ENCODE measurements around the gene PELI2.

The PELI2 gene

DNA sequence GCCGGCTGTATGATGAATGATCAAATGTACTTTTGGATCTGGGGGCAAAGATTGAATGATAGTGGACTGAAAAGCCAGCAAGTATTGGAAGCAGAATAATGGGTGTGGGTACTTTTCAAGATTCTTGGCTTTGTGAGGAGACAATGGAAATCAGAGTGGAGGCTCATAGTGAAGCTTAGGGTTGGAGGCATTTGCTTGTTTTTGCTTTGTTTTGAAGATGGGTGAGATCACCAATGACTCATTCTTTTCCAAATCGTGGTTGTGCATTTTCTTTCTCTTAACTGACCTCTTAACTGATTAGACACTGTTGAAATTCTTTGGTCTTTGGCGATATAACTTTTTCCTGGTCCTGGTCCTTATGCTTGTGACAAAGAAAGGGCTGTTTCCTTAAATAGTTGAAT is 54.4 kb downstream of the PELI2 start:
- no peak for DNase-seq (ENCODE audit: low read depth in 2 of 2)

- DNase-seq (ENCODE audit: low read depth in 2 of 2), result no peak
These were observed 55.2 kb downstream of the PELI2 start for GRCh38 chr14:56173365-56173922.

- no peak for DNase-seq (ENCODE audit: low read depth in 2 of 2)
These were observed 57.6 kb downstream of the PELI2 start for GRCh38 chr14:56175773-56176172.

DNA sequence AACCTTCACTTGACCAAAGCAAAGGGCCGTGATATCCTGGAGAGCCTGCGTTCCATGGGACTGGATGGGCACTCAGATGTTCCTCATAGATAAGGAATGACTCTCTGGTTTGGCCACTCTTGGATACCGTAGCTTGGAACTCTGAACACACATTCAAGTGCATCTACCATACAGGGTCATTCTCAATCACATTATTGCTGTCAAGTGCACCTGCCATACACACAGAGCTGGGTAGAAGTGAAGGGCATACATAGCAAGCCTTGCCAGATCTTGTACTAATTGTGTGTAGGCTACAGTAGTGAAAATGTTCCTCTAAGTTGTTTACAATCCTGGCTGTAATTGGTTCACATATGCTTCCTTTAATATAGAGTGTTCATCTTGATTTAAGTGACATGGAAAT is 58.3 kb downstream of the PELI2 start:
- no peak for DNase-seq (ENCODE audit: low read depth in 2 of 2)

DNA sequence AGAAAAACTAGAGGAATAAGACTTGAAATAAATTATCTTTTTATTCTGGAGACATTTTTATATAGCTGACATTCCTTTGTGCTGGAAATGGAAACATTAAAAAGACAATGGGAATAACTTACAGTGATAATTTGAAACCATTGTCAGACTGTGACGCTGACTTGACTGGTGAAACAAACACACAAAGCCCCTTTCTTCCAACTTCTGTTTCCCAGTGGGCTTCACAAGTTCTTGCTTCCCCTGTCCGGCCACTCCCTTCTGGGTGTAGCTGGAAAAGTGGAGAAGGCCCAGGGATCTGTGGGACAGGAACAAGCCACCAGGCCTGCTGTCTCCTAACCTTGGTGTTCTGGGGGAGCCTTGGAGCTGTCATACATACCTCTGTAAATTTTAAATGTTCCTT is 58.8 kb downstream of the PELI2 start:
- DNase-seq (ENCODE audit: low read depth in 2 of 2), result no peak

DNA sequence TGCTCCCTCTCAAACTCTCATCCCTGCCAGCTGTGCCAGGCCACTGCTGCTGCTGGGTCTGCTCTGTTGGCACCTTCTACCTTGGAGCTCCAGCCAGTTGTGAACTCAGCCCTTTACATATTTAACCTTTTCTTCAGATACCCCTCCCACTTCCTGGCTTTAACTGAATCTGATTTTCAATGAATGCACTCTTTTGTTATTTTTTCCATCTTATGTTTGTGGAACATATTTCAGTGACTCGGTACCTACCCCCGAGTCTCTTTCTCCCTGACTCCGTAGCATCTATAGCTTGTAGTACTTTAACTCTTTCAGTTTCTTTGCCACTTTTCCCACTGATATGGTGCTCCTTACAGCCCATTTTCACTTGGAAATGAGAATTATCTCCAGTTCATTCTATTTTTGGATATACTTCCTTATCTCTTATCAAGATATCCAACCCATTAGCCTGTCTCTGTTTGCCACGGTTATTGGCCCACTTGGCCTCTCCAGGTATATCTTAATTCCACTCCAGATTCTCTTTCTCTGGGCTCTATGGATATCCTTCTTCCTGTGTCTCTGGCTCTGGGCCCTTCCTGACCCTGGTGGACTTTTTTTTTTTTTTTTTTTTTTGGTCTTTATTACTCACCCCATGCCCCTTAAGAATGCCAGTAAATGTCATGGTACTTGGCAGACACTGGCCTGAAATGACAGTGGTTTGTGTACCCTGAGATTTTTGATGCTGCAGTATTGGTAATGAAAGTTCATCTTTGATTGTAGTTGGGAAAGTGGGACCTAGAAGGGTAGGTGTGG is 62.7 kb downstream of the PELI2 start:
- no peak for DNase-seq (ENCODE audit: low read depth in 2 of 2)

- no peak for DNase-seq (ENCODE audit: low read depth in 2 of 2)
These were observed 63.5 kb downstream of the PELI2 start for GRCh38 chr14:56181681-56182085.

DNA sequence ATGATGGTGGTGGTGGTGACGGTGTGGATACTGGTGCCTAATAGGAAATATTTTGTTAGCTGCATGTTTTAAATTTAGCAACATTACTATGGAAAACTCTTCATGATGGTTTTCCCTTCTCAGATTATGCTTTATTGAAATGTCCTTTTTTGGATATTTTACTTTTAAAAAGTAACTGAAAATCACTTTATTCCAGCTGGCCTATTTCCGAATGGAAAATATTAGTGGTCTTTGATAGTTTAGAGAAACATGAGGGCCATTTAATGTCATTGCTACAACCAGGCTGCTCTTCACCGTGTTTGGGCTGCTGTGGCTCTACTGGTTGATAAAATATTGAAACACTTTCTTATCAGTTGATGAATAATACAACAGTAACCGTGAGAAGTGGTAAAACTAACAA is 64.2 kb downstream of the PELI2 start:
- DNase-seq (ENCODE audit: low read depth in 2 of 2), result no peak

GRCh38 chr14:56183631-56184157 is 65.5 kb downstream of the PELI2 start:
- DNase-seq (ENCODE audit: low read depth in 2 of 2), result no peak

DNA sequence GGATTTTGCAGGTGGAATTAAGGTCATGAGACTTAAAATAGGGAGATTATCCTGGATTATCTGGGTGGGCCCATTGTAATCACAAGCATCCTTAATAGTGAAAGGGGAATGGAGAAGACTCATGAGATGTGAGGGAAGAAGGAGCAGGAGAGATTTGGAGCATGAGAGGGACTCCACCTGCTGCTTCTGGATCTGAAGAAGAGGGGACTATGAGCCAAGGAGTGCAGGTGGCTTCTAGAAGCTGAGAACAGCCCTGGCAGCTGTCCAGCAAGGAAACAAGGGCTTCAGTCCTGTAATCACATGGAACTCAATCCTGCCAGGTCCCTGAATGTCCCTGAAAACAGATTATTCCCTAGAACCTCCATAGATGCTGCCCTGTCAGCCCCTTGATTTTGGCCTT is 67.8 kb downstream of the PELI2 start:
- DNase-seq (ENCODE audit: low read depth in 2 of 2), result no peak

GRCh38 chr14:56187736-56188135 is 69.5 kb downstream of the PELI2 start:
- DNase-seq (ENCODE audit: low read depth in 2 of 2), result no peak

- no peak for DNase-seq (ENCODE audit: low read depth in 2 of 2)
These were observed 71.1 kb downstream of the PELI2 start for GRCh38 chr14:56189307-56189706.

- DNase-seq (ENCODE audit: low read depth in 2 of 2), result no peak
These were observed 75.1 kb downstream of the PELI2 start for GRCh38 chr14:56193347-56193746.

DNA sequence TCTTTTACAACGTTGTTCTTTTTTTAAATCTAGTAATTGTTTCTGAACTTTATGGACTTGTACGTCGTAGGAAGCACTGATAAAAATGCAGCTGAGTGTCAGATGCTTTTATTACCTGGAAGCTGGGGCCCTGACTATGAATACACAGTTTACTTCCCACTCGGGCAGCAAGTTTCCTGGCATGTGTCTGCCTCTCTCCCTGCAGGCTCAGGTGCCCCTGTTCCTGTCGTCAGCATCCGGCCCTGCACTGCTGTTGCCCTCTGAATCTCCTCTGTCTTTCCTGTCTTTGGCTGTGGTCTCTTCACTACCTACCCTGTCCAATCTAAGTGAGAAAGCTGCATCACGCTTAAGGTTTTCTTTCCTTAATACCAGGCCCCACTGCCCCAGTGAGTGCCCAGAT is 75.8 kb downstream of the PELI2 start:
- DNase-seq (ENCODE audit: low read depth in 2 of 2), result no peak

DNA sequence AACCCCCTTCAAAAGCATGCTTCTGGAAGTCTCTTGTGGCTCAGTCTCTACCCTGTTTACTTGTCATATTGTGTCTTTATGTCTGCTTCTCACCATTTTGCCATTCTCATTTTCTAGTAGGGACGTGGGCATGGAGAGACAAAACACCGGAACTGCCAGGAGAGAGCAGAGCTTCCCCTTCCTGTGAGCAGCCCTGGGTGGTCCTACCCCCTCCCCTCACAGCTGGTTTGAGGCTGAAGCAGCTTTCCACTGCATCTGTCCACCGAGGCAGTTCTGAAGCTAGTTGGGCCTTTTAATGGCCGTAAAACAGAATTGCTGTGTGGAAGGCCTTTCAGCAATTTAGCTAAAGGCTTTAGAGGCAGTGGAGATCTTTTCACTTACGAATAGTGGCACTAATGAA is 77.0 kb downstream of the PELI2 start:
- DNase-seq (ENCODE audit: low read depth in 2 of 2), result no peak

DNA sequence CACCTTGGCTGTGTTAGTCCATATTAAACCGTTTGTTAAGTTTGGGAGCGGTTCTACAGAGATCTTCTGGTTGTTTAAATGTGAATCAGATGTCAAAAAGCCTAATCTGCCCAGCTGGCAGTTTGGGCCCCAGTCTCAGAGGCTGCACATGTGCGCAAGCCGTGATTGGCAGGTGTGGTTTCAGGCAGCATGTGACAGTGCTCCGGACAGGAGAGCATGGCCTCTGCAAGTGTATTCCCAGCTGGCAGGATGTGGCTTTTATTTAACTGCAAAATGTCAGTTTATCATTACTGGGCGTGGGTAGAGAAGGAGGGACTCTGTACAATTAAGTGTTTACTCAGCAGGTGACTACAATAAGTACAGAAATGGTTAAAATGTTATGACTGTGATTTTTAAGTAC is 77.5 kb downstream of the PELI2 start:
- no peak for DNase-seq (ENCODE audit: low read depth in 2 of 2)

DNA sequence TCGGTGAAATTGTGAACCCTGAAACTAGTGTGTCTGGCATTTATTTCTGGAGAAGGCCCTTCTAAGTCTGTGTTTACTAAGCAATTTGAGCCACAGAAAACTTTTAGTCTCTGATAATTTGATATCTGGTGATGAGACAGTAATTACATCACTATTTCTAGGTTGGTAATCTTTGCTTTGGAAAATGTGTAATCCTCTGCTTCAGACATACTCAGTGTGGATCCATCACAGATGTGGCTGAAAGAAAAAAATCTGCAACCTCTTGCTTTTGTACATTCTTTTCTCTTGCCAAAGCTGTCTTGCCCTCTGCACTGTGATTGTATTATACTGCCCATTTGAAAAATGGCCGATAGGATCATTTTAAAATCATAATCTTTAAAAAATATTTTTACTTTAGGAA is 78.1 kb downstream of the PELI2 start:
- DNase-seq (ENCODE audit: low read depth in 2 of 2), result no peak

GRCh38 chr14:56197150-56197549 is 78.9 kb downstream of the PELI2 start:
- DNase-seq (ENCODE audit: low read depth in 2 of 2), result no peak

DNA sequence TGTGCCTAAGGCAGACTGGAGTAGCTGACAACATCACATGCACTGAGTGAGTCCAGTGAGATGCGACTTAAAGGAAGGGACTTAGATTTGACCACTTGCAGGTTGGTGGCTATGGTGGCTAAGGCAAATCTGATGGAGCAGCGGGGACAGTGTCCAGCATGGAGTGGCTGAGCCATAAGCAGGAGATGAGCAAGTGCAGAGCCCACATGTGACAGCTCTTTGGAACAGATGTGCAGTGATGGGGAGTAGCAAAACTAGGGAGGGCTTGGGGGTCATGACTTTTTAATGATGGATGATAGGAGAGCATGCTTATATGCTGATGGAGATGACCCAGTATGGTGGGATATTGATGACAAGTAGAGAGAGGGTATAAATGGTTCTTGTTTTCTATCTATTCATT is 80.2 kb downstream of the PELI2 start:
- DNase-seq (ENCODE audit: low read depth in 2 of 2), result no peak

- no peak for DNase-seq (ENCODE audit: low read depth in 2 of 2)
These were observed 81.1 kb downstream of the PELI2 start for GRCh38 chr14:56199095-56199981.

GRCh38 chr14:56199982-56200577 is 81.9 kb downstream of the PELI2 start:
- DNase-seq (ENCODE audit: low read depth in 2 of 2), result no peak

GRCh38 chr14:56202256-56202655 is 84.0 kb downstream of the PELI2 start:
- DNase-seq (ENCODE audit: low read depth in 2 of 2), result no peak

Measured in stimulated activated CD8-positive, alpha-beta memory T cell treated with anti-CD3 and anti-CD28 coated beads, Interleukin-7, amount 100 ng/mL, for 1 hour (primary cell).